Inflammatory macrophage treated with lipopolysaccharide for 4 hours (primary cell): ENCODE measurements around the gene WDR43.

Source experiments
- DNase-seq: peaks from one replicate; pipeline ENCODE4 v3.0.0-alpha.2; 2020

WDR43 gene

DNA sequence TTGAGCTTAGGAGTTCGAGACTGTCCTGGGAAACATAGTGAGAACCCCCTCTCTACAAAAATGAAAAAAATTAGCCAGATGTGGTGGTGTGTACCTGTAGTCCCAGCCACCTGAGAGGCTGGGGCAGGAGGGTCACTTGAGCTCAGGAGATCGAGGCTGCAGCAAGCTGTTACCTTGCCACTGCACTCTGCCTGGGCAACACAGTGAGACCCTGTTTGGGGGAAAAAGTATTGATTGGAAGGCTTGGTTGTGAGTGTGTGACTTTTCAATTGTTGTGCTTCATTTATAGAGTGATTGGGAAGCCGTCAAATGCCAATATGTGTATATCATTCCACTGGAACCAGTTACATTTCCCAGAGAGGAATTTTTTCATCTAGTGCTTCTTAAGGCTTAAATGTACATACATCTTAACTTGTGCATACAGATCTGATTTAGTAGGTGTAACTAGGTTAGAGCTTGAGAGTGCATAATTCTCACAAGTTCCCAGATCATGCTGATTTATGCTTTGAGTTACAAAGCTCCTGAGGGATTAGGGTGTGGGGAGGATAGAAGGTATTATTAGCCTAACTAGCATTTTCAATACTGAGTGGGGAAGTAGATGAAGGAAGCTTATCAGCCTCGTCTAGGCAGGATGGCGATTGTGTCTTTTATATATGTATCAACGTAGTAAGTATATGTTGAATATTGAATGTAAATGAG is 15.3 kb downstream of the WDR43 start:
- no peak for DNase-seq

- DNase-seq = no peak
Measured at GRCh38 chr2:28915939-28916338, 21.5 kb downstream of the WDR43 start.

GRCh38 chr2:28926847-28927246 is 32.4 kb downstream of the WDR43 start:
- DNase-seq = no peak

- no peak for DNase-seq
Measured at GRCh38 chr2:28927469-28927868, 33.0 kb downstream of the WDR43 start.

DNA sequence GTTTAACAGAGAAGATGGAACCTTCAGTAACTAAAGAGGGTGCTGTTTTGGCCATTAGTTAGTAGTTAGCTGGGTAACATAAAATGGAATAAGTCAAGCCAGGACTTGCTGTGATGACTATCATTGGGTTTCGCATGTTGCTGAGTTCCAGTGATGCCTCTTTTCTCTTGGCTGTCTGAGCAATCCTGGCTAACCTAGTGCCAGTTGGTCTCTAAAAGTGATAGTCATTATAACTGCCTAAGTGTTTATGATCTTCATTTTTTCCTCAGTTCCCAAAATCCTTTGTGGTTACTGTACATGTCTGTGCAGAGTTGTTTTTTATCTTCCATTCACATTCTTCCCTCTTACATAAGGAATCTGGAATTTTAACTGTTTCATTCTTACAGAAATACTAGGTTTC is 33.4 kb downstream of the WDR43 start:
- DNase-seq = no peak

DNA sequence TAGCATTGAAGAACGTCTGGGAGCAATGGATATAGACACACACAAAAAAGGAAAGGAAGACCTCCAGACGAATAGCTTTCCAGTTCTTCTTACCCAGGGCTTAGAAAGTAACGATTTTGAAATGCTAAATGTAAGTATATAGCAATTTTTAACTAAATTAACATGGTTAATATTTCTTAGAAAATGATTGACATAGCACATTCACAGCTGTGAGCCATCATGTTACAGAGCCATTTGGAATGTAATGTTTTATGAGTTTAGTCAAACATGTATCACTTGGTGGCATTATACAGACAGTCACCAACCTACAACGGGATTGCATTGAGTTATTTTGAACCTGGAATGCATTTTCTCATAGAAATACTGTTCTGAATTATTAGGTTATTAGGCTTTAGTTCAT is 35.1 kb downstream of the WDR43 start:
- DNase-seq = no peak

DNA sequence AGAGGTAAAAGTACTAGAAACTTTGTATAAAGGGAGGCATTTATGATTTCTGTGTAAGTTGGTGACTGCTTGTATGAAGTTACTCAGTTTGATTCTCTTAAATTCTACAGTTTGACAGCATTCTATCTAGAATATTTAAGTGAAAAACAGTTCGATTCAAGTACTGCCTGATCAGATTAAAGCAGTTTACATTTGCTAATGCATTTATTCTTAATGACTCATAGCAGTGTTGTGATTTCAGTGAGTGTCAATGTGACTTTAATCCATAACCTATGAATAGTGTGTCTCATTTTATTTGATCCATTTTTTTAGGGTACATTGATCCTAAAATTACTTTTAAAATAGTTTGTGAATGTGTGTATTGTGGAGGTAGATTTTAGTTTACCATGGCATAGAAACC is 35.7 kb downstream of the WDR43 start:
- no peak for DNase-seq

DNA sequence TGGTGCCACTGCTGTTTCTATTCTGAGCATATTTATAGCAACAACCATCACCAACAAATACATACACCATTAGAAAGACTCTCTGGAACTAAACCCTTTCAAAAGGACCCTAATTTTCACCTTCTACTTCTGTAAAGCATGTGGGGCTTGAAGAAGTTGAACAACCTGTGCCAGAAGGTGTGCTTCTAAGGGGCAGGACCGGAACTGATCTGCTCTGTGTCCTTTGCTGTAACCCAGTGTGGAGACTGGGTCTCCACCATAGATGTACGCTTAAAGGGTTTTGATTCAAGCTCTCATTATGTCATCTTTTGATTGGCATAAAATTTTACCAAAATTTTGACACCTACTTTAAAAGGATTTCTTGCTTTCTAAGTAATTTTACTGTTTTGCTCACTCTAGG is 40.3 kb downstream of the WDR43 start:
- DNase-seq = no peak

DNA sequence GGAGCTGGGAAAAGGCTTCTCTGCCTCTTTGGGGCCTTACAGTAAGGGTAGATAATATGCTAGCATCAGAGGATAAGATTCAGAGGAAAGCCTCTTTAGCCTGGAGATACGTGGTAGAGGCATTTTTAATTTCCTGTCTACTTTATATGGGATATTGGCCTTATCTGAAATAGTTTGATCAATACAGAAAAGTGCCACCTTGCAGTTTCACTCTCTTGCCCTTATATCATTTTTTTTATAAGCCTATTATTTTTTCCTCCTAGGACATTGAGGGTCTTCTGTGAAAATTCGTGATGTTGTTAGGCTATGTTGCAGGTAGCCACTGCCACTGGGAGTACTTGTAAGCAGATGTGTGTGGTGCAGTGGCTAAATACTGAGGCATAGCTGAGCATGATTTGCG is 46.5 kb downstream of the WDR43 start:
- DNase-seq = no peak

GRCh38 chr2:28944535-28945248 is 50.2 kb downstream of the WDR43 start:
- no peak for DNase-seq

GRCh38 chr2:28948160-28948559 is 53.7 kb downstream of the WDR43 start:
- DNase-seq = no peak

GRCh38 chr2:28949190-28949589 is 54.7 kb downstream of the WDR43 start:
- DNase-seq = no peak

DNA sequence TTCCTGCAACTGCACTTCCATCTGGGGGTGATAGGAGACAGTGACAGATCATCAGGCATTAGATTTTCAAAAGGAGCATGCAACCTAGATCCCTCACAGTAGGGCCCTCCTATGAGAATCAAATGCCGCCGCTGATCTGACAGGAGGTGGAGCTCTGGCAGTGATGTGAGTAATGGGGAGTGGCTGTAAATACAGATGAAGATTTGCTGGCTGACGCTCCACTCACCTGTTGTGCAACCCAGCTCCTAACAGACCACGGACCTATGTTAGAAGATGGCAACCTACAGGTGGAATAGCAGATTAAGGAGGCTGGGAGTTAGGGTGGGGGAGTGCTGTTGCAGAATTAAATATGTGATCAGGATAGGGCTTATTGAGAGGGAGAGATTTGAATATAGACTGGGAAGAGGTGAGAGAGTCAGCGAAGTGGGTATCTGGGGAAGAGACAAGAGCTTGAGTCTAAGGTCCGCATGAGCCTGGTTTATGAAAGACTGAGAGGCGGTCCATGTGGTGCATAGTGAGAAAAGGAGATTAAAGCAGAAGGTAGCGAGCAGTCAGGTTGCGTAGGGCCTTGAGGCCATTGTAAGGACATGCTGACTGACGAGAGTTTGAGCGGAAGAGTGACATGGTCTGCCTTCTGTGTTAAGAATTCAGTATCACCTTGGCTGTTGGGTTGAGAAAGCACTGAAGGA is 55.3 kb downstream of the WDR43 start:
- DNase-seq = no peak

DNA sequence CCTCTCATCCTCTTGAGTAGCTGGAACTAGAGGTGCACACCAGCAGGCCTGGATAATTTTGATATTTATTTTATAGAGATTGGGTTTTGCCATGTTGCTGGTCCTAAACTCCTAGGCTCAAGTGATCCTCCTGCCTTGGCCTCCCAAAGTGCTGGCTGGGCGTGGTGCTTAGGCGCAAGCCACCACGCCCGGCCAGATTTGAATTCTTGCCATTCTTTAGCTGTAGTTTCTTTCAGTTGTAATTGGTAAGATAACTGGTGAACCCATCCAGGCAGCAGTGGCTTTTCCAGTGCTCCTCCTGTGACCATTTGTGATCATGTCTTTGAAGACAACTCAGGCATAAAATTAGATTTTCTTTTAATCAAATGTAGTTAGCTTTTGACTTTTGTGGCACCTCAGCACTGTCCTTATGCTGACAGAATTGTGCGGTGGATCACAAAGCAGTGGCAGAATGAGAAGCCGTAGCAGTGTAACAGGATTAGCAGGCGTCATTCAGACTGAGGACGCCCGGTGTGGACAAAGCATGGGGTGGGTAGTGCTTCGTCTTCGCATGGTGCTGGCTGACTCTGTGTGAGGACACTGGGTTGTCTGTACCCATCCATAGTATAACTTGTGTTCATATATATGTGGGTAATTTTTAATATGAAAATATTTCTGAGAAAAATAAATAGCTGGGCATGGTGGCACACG is 56.6 kb downstream of the WDR43 start:
- no peak for DNase-seq

DNA sequence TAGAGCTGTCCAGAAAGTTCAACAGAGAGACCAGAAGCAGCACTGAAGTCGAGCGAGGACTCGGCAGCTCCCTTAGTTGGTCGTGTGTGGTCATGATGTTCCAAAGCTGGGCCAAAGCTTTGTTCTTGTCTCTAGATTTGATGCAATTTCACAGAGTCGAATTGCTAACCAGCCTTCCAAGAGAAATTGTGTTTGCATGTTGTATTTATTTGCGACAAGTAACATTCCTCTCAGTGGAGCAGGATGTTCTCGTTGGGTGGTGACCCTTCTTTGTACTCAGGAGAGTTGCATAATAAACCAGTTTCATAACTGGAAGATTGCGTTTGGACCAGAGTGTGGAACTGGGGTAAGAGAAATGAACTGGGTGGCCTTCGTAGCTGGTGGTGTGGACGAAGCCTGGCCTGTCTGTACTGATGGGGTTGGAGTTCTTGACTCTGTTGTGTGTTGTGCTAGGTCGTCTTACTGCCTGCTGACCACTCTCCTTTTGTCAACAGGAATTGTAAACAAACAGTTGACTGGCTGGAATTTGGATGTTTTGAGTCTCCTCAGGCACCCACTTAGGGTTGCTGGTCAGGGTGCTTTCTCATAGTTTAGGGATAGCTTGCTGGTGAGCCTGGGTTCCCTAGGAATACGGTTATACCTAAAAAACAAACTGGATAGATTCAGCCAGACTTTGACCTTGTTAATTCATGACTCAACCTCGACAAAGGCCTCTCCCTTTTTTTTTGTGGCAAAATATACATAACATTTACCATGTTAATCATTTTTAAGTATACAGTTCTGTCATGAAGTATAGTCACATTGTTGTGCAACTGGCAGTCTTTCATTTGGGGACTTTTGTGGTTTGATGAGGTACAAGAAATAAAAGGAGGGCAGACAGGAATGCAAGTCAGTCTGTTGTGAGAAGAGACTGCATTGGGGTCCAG is 57.7 kb downstream of the WDR43 start:
- DNase-seq = peak; percentile 83

GRCh38 chr2:28952836-28953211 is 58.4 kb downstream of the WDR43 start:
- peak; percentile 67 for DNase-seq

DNA sequence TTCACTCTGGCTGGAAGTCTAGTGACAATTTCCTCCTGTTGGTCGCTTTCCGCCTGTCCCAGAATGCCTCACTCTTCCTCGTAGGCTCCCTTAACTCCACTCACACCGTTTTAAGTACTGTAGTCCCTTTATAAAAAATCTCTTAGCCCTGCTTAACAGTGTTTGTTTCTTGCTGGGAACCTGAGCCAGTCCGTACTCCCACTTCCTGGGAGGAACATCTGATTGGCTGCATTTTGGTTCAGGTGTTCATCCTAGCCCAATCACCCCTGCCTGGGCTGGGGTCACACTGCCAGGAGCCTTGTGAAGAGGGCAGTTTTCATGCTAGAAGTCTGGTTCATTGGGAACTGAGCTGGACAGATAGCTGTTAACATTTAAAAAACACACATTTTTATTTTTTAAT is 61.0 kb downstream of the WDR43 start:
- no peak for DNase-seq

- DNase-seq = no peak
Measured at GRCh38 chr2:28956415-28956826, 62.0 kb downstream of the WDR43 start.

- DNase-seq = no peak
Measured at GRCh38 chr2:28956890-28957289, 62.4 kb downstream of the WDR43 start.

DNA sequence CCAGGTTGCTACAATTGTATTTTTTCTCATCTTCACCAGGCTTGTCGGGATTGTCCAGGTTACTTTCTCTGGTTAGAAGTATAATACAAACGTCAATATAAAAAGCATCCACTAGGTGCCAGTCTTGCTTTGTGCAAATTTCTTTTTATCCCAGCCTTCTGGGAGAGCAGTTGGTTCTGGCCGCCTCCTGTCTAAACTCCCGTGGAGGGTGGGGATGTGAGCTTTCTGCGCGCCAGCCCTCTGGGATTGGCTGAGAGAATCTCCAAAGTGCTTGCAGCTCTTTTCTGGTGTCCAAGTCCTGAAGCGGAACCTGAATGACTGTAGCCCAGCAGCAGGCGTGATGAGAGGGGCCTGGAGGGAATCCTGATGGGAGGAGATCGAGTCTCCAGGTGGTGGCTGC is 64.2 kb downstream of the WDR43 start:
- peak; percentile 67 for DNase-seq

DNA sequence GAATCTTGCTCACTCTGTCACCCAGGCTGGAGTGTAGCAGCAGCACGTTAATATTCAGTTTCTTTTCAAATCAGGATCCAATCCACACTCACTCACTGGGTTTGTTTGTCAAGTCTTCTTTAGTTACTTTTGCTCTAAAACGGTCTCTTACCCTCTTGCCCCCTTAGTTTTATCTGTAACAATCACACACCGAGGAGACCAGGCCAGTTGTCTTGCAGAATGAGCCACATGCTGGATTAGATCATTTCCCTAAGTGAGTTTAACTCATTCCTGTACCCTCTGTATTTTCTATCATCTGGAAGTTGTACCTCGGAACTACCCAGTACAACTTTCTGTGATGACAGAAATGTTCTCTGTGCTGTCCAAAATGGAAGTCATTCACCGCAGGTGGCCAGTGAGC is 65.9 kb downstream of the WDR43 start:
- no peak for DNase-seq

GRCh38 chr2:28962505-28962904 is 68.0 kb downstream of the WDR43 start:
- no peak for DNase-seq
